Naive thymus-derived CD8-positive, alpha-beta T cell (primary cell): ENCODE data around the gene TAF1C. TPM values are rescaled to one million over a fixed set of nuclear protein-coding genes. Genes with fewer than 3 reads are reported as not detected.

Experiments
- ATAC-seq, 2 donors: fragments of 150-1000 bp; cut with Tn5 transposase in 1 of 2; sonication (Bioruptor Pico), chemical (Tn5 transposase) in 1 of 2; 1 replicate in 1 of 2; 2 replicates in 1 of 2; pipeline ENCODE4 v1.10.0; 2021; ENCODE audit warnings: mild to moderate bottlenecking in 2 of 2, moderate library complexity in 2 of 2
- POLR2A ChIA-PET: fragments of 350-600 bp; sonication (Branson Sonifier 250); formaldehyde crosslinking; loops from one replicate; lab custom pipeline; 2021; ENCODE audit warnings: antibody characterized with exemption; lab: Charles Lee
- DNase-seq, 10 donors: peaks; one replicate each; pipeline versions ENCODE4 v3.0.0 to v3.0.0-alpha.2; 2020 to 2022
- H3K27ac Mint-ChIP-seq, 10 donors: one replicate each; pipeline ENCODE4 v1.8.0; 2020 to 2022; ENCODE audit warnings: mild to moderate bottlenecking in 10 of 10, mixed read lengths in 10 of 10, moderate library complexity in 4 of 10, inconsistent platforms in 1 of 10
- H3K27me3 Mint-ChIP-seq, 5 donors: one replicate each; pipeline ENCODE4 v1.8.0; 2021 to 2022; ENCODE audit warnings: mixed read lengths in 5 of 5
- H3K36me3 Mint-ChIP-seq, 3 donors: one replicate each; pipeline ENCODE4 v1.8.0; 2020 to 2022; ENCODE audit warnings: mixed read lengths in 3 of 3, mild to moderate bottlenecking in 2 of 3, inconsistent platforms in 1 of 3
- H3K4me1 Mint-ChIP-seq, 4 donors: one replicate each; pipeline ENCODE4 v1.8.0; 2021 to 2022; ENCODE audit warnings: mixed read lengths in 4 of 4
- H3K4me3 Mint-ChIP-seq, 10 donors: one replicate each; pipeline ENCODE4 v1.8.0; 2020 to 2022; ENCODE audit warnings: mild to moderate bottlenecking in 10 of 10, mixed read lengths in 10 of 10, moderate library complexity in 6 of 10, inconsistent platforms in 1 of 10
- H3K9me3 Mint-ChIP-seq, 9 donors: one replicate each; pipeline ENCODE4 v1.8.0; 2020 to 2022; ENCODE audit warnings: mixed read lengths in 9 of 9, mild to moderate bottlenecking in 3 of 9, inconsistent platforms in 1 of 9, moderate library complexity in 1 of 9
- polyA plus RNA-seq, 3 donors: library from polyadenylated mRNA; unstranded; fragments of 300-500 nt; fragmentation: Illumina TruSeq; gene quantifications; one replicate each; pipeline ENCODE4 v1.2.3, GENCODE V29; 2021
- total RNA-seq, 8 experiments: library from RNA in 2 of 8; stranded (reverse) in 2 of 8; gene quantifications; one replicate each; pipeline ENCODE4 v1.2.3 and lab custom pipeline; 2021 to 2026

TAF1C gene
- total and polyA plus RNA-seq, 5 experiments from 2014 or later = 4.2 to 110 (median 8.3) TPM

GRCh38 chr16:84194018-84194417 lies 7.2 kb upstream of the TAF1C start:
- Mint-ChIP-seq H3K4me3 (peak overlapping the region; percentile 65 to 88 (median 75)), H3K36me3 (no peaks in the 10 kb centered on the region), H3K27me3 (no peaks in the 10 kb centered on the region), H3K9me3 (no peaks in the 10 kb centered on the region), H3K4me1 (peaks cover 16 to 28% (median 20%) of the 10 kb centered on the region in 4 donors), H3K27ac (peak overlapping the region; percentile 80 to 95 (median 90))
- no peak for DNase-seq
- POLR2A ChIA-PET = interaction anchor here (1.2 to 1.4 kb wide), 2 partner anchors 9 to 77 kb away, joined by 3 to 4 read pairs; partner anchors contain the start of gene MBTPS1
- peak; percentile 11 to 33 for ATAC-seq

- H3K27me3 Mint-ChIP-seq = no peaks in the 10 kb centered on the region
- ATAC-seq = peak; percentile 58 to 72
- no peaks in the 10 kb centered on the region for H3K36me3 Mint-ChIP-seq
- POLR2A ChIA-PET = no interaction called here
- peak overlapping the region; percentile 80 to 95 (median 90) for H3K27ac Mint-ChIP-seq
- peaks cover 16 to 28% (median 20%) of the 10 kb centered on the region in 4 donors for H3K4me1 Mint-ChIP-seq
- no peaks in the 10 kb centered on the region for H3K9me3 Mint-ChIP-seq
- peak overlapping the region; percentile 65 to 88 (median 75) for H3K4me3 Mint-ChIP-seq
- DNase-seq = peak in 6 of 10 donors; percentile 16 to 35 (median 22)
Observed at GRCh38 chr16:84193480-84193879, 6.6 kb upstream of the TAF1C start.

GRCh38 chr16:84191466-84191865 lies 4.6 kb upstream of the TAF1C start:
- Mint-ChIP-seq H3K27ac (no peak overlapping the region), H3K4me3 (no peak overlapping the region), H3K4me1 (peaks cover 19 to 24% (median 22%) of the 10 kb centered on the region in 4 donors), H3K27me3 (no peaks in the 10 kb centered on the region), H3K36me3 (no peaks in the 10 kb centered on the region), H3K9me3 (no peaks in the 10 kb centered on the region)
- no peak for ATAC-seq
- POLR2A ChIA-PET = no interaction called here
- no peak for DNase-seq

- Mint-ChIP-seq H3K36me3 (no peaks in the 10 kb centered on the region), H3K27ac (peak within 1 kb of the TSS in 2 of 10 donors; percentile 40 to 43), H3K4me1 (peaks cover 20 to 27% (median 23%) of the 10 kb centered on the region in 4 donors), H3K4me3 (no peak within 1 kb of the TSS), H3K9me3 (no peaks in the 10 kb centered on the region), H3K27me3 (no peaks in the 10 kb centered on the region)
- DNase-seq (no peak), ATAC-seq (no peak)
- POLR2A ChIA-PET = no interaction called here
Observed at GRCh38 chr16:84190731-84191388, 4.0 kb upstream of the TAF1C start, which contains the start of gene ADAD2. ADAD2 (plus strand) TSS chr16:84191157; CDS start chr16:84191231, 74 bp downstream.

- ATAC-seq (no peak), DNase-seq (no peak)
- POLR2A ChIA-PET = no interaction called here
- Mint-ChIP-seq H3K36me3 (peaks cover 0 to 30% (median 8%) of the 10 kb centered on the region in 3 donors), H3K4me1 (peaks cover 17 to 27% (median 24%) of the 10 kb centered on the region in 4 donors), H3K27ac (peak overlapping the region in 4 of 10 donors; percentile 41 to 81 (median 68)), H3K27me3 (no peaks in the 10 kb centered on the region), H3K4me3 (peak overlapping the region; percentile 79 to 95 (median 92)), H3K9me3 (no peaks in the 10 kb centered on the region)
Observed at GRCh38 chr16:84184775-84185174, 2.1 kb downstream of the TAF1C start.

- POLR2A ChIA-PET = no interaction called here
- Mint-ChIP-seq H3K27ac (peak overlapping the region in 3 of 10 donors; percentile 31 to 75 (median 51)), H3K4me1 (peaks cover 17 to 27% (median 24%) of the 10 kb centered on the region in 4 donors), H3K36me3 (peaks cover 0 to 30% (median 8%) of the 10 kb centered on the region in 3 donors), H3K4me3 (peak overlapping the region in 3 of 10 donors; percentile 26 to 91 (median 60)), H3K27me3 (no peaks in the 10 kb centered on the region), H3K9me3 (no peaks in the 10 kb centered on the region)
- no peak for DNase-seq
- no peak for ATAC-seq
Observed at GRCh38 chr16:84183911-84184591, 2.8 kb downstream of the TAF1C start.

- POLR2A ChIA-PET = no interaction called here
- peaks cover 17 to 27% (median 24%) of the 10 kb centered on the region in 4 donors for H3K4me1 Mint-ChIP-seq
- H3K4me3 Mint-ChIP-seq = peak overlapping the region in 1 of 10 donors; percentile 68
- no peaks in the 10 kb centered on the region for H3K9me3 Mint-ChIP-seq
- DNase-seq (no peak), ATAC-seq (no peak)
- H3K27me3 Mint-ChIP-seq = no peaks in the 10 kb centered on the region
- H3K36me3 Mint-ChIP-seq = peaks cover 0 to 33% (median 8%) of the 10 kb centered on the region in 3 donors
- H3K27ac Mint-ChIP-seq = peak overlapping the region in 2 of 10 donors; percentile 15 to 31
Observed at GRCh38 chr16:84183572-84183875, 3.3 kb downstream of the TAF1C start.

GRCh38 chr16:84182680-84183571 lies 3.9 kb downstream of the TAF1C start:
- H3K4me3 Mint-ChIP-seq = peak overlapping the region in 1 of 10 donors; percentile 68
- no peaks in the 10 kb centered on the region for H3K27me3 Mint-ChIP-seq
- H3K27ac Mint-ChIP-seq = peak overlapping the region in 1 of 10 donors; percentile 57
- no peak for ATAC-seq
- no peaks in the 10 kb centered on the region for H3K9me3 Mint-ChIP-seq
- peaks cover 0 to 38% (median 8%) of the 10 kb centered on the region in 3 donors for H3K36me3 Mint-ChIP-seq
- POLR2A ChIA-PET = no interaction called here
- no peak for DNase-seq
- peaks cover 17 to 27% (median 24%) of the 10 kb centered on the region in 4 donors for H3K4me1 Mint-ChIP-seq

GRCh38 chr16:84182104-84182503 lies 4.8 kb downstream of the TAF1C start:
- no peak overlapping the region for H3K27ac Mint-ChIP-seq
- ATAC-seq (no peak), DNase-seq (no peak)
- peaks cover 17 to 25% (median 24%) of the 10 kb centered on the region in 4 donors for H3K4me1 Mint-ChIP-seq
- no peaks in the 10 kb centered on the region for H3K9me3 Mint-ChIP-seq
- POLR2A ChIA-PET = no interaction called here
- no peak overlapping the region for H3K4me3 Mint-ChIP-seq
- H3K36me3 Mint-ChIP-seq = peaks cover 0 to 40% (median 8%) of the 10 kb centered on the region in 3 donors
- H3K27me3 Mint-ChIP-seq = no peaks in the 10 kb centered on the region

- POLR2A ChIA-PET = no interaction called here
- Mint-ChIP-seq H3K9me3 (no peaks in the 10 kb centered on the region), H3K4me1 (peaks cover 15 to 24% (median 23%) of the 10 kb centered on the region in 4 donors), H3K27me3 (no peaks in the 10 kb centered on the region), H3K4me3 (no peak overlapping the region), H3K27ac (no peak overlapping the region), H3K36me3 (peaks cover 0 to 40% (median 8%) of the 10 kb centered on the region in 3 donors)
- ATAC-seq (no peak), DNase-seq (no peak)
Observed at GRCh38 chr16:84181144-84181915, 5.5 kb downstream of the TAF1C start.

- POLR2A ChIA-PET = interaction anchor here (0.6 kb wide), 1 partner anchor 24 kb away, joined by 3 read pairs; no protein-coding TSS in a partner anchor
- H3K4me1 Mint-ChIP-seq = peaks cover 13 to 23% (median 16%) of the 10 kb centered on the region in 4 donors
- no peak overlapping the region for H3K4me3 Mint-ChIP-seq
- no peak overlapping the region for H3K27ac Mint-ChIP-seq
- ATAC-seq = no peak
- DNase-seq = no peak
- H3K36me3 Mint-ChIP-seq = peaks cover 0 to 40% (median 8%) of the 10 kb centered on the region in 3 donors
- no peaks in the 10 kb centered on the region for H3K27me3 Mint-ChIP-seq
- H3K9me3 Mint-ChIP-seq = no peaks in the 10 kb centered on the region
Observed at GRCh38 chr16:84180519-84181140, 6.2 kb downstream of the TAF1C start.
